Measurements from ENCODE around the gene POLD4.

The POLD4 gene

GRCh38 chr11:67389477-67389876, 36.1 kb upstream of the POLD4 start:
- DNase-seq (ENCODE audit: low read depth in 2 of 2) = no peak

- no peak for DNase-seq (ENCODE audit: low read depth in 2 of 2)
Measured at GRCh38 chr11:67387518-67387917, 34.2 kb upstream of the POLD4 start.

GRCh38 chr11:67387069-67387468, 33.7 kb upstream of the POLD4 start:
- no peak for DNase-seq (ENCODE audit: low read depth in 2 of 2)

- DNase-seq (ENCODE audit: low read depth in 2 of 2) = no peak
Measured at GRCh38 chr11:67384851-67385366, 31.6 kb upstream of the POLD4 start.

- DNase-seq (ENCODE audit: low read depth in 2 of 2) = peak; percentile 66 to 75
Measured at GRCh38 chr11:67382276-67383136, 29.2 kb upstream of the POLD4 start.

- DNase-seq (ENCODE audit: low read depth in 2 of 2) = no peak
Measured at GRCh38 chr11:67381244-67381972, 28.1 kb upstream of the POLD4 start.

- no peak for DNase-seq (ENCODE audit: low read depth in 2 of 2)
Measured at GRCh38 chr11:67379061-67380058, 26.0 kb upstream of the POLD4 start.

GRCh38 chr11:67378544-67378943, 25.2 kb upstream of the POLD4 start:
- no peak for DNase-seq (ENCODE audit: low read depth in 2 of 2)

GRCh38 chr11:67376873-67377808, 23.8 kb upstream of the POLD4 start:
- DNase-seq (ENCODE audit: low read depth in 2 of 2) = no peak

GRCh38 chr11:67376063-67376820, 22.9 kb upstream of the POLD4 start:
- DNase-seq (ENCODE audit: low read depth in 2 of 2) = no peak

- DNase-seq (ENCODE audit: low read depth in 2 of 2) = no peak
Measured at GRCh38 chr11:67375320-67376055, 22.1 kb upstream of the POLD4 start.

GRCh38 chr11:67374571-67375281, 21.4 kb upstream of the POLD4 start:
- DNase-seq (ENCODE audit: low read depth in 2 of 2) = no peak

- peak; percentile 50 to 58 for DNase-seq (ENCODE audit: low read depth in 2 of 2)
Measured at GRCh38 chr11:67373648-67374570, 20.6 kb upstream of the POLD4 start.

- DNase-seq (ENCODE audit: low read depth in 2 of 2) = no peak
Measured at GRCh38 chr11:67372993-67373647, 19.8 kb upstream of the POLD4 start, which contains the start of gene CLCF1. CLCF1 (minus strand) TSS chr11:67373598; CDS start chr11:67373539, 59 bp downstream.

GRCh38 chr11:67372321-67372992, 19.1 kb upstream of the POLD4 start:
- no peak for DNase-seq (ENCODE audit: low read depth in 2 of 2)

GRCh38 chr11:67371911-67372320, 18.6 kb upstream of the POLD4 start:
- DNase-seq (ENCODE audit: low read depth in 2 of 2) = no peak
